Keratinocyte (primary cell): ENCODE results near the gene NFASC.

Experiments used
- EZH2 ChIP-seq: IDR thresholded peaks from one replicate; pipeline ENCODE4 v1.6.1; 2012; ENCODE audit warnings: inconsistent platforms, mild to moderate bottlenecking, low read length, moderate library complexity
- TF ChIP-seq, protein P1 (sequence below), 3 experiments: IDR thresholded peaks in 1 of 3; conservative IDR thresholded peaks in 1 of 3; optimal IDR thresholded peaks in 1 of 3; 2 replicates in 2 of 3; 3 replicates in 1 of 3; pipeline versions ENCODE3 to v1.5.1; 2011; ENCODE audit warnings: low read length in 3 of 3, mild to moderate bottlenecking in 3 of 3, moderate library complexity in 2 of 3, control low read depth in 1 of 3, inconsistent platforms in 1 of 3; ENCODE audit not compliant: insufficient read depth in 2 of 3; ENCODE audit errors: extremely low read depth in 1 of 3

DNA sequence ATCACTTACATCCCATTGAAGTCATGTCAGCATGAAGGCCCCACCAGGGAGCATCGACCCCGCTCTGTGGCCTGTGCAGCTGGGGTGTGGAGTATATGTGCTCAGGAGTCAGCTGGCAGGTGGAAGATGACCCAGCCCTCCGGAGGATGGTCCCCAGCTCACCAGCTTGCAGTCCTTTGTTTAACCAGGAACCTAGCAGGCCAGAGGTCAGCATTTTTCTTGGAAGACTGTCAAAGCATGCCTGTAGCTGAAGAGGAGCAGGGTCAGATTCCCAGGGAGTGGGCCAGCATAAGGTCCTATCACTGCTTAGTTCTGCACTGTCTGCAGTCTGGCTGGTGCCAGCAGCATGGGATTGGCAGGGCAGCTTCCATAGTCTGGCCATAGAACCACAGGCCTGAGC is 12.7 kb downstream of the NFASC start:
- TF ChIP-seq, protein P1, sequence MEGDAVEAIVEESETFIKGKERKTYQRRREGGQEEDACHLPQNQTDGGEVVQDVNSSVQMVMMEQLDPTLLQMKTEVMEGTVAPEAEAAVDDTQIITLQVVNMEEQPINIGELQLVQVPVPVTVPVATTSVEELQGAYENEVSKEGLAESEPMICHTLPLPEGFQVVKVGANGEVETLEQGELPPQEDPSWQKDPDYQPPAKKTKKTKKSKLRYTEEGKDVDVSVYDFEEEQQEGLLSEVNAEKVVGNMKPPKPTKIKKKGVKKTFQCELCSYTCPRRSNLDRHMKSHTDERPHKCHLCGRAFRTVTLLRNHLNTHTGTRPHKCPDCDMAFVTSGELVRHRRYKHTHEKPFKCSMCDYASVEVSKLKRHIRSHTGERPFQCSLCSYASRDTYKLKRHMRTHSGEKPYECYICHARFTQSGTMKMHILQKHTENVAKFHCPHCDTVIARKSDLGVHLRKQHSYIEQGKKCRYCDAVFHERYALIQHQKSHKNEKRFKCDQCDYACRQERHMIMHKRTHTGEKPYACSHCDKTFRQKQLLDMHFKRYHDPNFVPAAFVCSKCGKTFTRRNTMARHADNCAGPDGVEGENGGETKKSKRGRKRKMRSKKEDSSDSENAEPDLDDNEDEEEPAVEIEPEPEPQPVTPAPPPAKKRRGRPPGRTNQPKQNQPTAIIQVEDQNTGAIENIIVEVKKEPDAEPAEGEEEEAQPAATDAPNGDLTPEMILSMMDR (optimal IDR thresholded peaks at IDR 0.05 in 1 of 3, IDR thresholded peaks at IDR 0.05 in 1 of 3, conservative IDR thresholded peaks at IDR 0.05 in 1 of 3; ENCODE audit: extremely low read depth in 1 of 3, insufficient read depth in 2 of 3, low read length in 3 of 3): no peak
- no peak for TF ChIP-seq EZH2
